C4-2B (cell line): ENCODE results near the gene HMGN1.

ENCODE experiments used
- ZFX ChIP-seq: fragments of 450-650 bp; IDR thresholded peaks from 2 replicates; pipeline ENCODE4 v1.6.1; 2017
- TF ChIP-seq, protein P1 (sequence below): fragments of 450-650 bp; conservative IDR thresholded peaks from 2 replicates; pipeline ENCODE4 v1.5.1; 2017; ENCODE audit warnings: mild to moderate bottlenecking

DNA sequence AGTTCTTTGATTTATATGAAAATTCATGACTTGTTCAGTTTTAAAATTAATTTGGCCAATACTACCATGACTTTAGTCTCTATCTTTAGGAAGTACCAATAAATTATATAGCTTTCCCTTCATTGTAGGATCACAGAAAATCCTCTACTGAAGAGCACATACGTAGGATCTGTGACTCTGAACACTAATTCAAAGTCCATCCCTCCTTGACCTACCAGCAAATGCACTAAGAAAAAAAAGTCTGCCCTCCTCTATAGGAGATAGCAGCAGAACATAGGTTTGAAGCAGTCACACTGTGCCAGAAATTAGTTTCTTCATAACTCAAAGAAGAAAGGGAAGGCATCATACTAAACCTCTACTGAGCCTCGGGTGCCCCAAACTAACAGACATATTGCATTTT, 52.0 kb downstream of the HMGN1 start:
- TF ChIP-seq, protein P1, sequence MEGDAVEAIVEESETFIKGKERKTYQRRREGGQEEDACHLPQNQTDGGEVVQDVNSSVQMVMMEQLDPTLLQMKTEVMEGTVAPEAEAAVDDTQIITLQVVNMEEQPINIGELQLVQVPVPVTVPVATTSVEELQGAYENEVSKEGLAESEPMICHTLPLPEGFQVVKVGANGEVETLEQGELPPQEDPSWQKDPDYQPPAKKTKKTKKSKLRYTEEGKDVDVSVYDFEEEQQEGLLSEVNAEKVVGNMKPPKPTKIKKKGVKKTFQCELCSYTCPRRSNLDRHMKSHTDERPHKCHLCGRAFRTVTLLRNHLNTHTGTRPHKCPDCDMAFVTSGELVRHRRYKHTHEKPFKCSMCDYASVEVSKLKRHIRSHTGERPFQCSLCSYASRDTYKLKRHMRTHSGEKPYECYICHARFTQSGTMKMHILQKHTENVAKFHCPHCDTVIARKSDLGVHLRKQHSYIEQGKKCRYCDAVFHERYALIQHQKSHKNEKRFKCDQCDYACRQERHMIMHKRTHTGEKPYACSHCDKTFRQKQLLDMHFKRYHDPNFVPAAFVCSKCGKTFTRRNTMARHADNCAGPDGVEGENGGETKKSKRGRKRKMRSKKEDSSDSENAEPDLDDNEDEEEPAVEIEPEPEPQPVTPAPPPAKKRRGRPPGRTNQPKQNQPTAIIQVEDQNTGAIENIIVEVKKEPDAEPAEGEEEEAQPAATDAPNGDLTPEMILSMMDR, result no peak
- TF ChIP-seq ZFX, result no peak
